Motor neuron (in vitro differentiated cells): ENCODE measurements around the gene IGFBP2. TPM values are rescaled to one million over a fixed set of nuclear protein-coding genes. Genes with fewer than 3 reads are reported as not detected.
A peak's percentile ranks its signal among the peaks of the same experiment; 100 is the strongest.
"Not testable (repeated sequence)": the region's sequence is repeated elsewhere in the genome, so short reads cannot be mapped to it uniquely, and the experiment has no call there.

ENCODE experiments used
- ATAC-seq, 8 experiments: fragments of 200-7000 bp; cut with Tn5 transposase; replicated peaks in 6 of 8; 2 replicates each; pipeline ENCODE4 v1.8.0; 2021; ENCODE audit warnings: mild to moderate bottlenecking in 8 of 8, moderate library complexity in 8 of 8
- H3K27ac ChIP-seq, 2 donors: fragments of 250-450 bp; sonication (Bioruptor Pico); 2 replicates each; pipeline ENCODE4 v1.9.0; 2021; ENCODE audit warnings: antibody characterized with exemption in 2 of 2, mild to moderate bottlenecking in 2 of 2, moderate library complexity in 1 of 2
- H3K4me1 ChIP-seq, 2 donors: fragments of 250-450 bp; sonication (Bioruptor Pico); replicated peaks in 1 of 2; 2 replicates each; pipeline ENCODE4 v1.6.1; 2021; ENCODE audit warnings: antibody characterized with exemption in 2 of 2, mild to moderate bottlenecking in 2 of 2, moderate library complexity in 1 of 2
- H3K4me3 ChIP-seq, 5 donors: fragments of 250-450 bp; sonication (Bioruptor Pico); 2 replicates each; pipeline ENCODE4 v1.9.0; 2021; ENCODE audit warnings: antibody characterized with exemption in 5 of 5, mild to moderate bottlenecking in 5 of 5, moderate library complexity in 4 of 5
- WGBS, 10 experiments: fragments of 450-650 bp; shearing (Covaris generic); methylation state at CpG; one replicate each; pipeline ENCODE4 v1.0.0; 2022; 5-methylcytosine and 5-hydroxymethylcytosine counted together
- in situ Hi-C, 9 experiments: fragments of 400-800 bp; cut with MboI; loops; one replicate each; pipeline ENCODE4 v1.15.0; 2021; ENCODE audit warnings: low sequenced_read_pairs in 9 of 9, low pct_unique_long_range_greater_than_20kb in 2 of 9; ENCODE audit not compliant: unreplicated experiment in 9 of 9
- total RNA-seq, 8 experiments: library from RNA; unstranded; fragments of 300-600 nt; gene quantifications; 2 replicates each; pipeline versions ENCODE4 v1.2.3 to v1.2.4, GENCODE V29; 2022

IGFBP2 gene, protein sequence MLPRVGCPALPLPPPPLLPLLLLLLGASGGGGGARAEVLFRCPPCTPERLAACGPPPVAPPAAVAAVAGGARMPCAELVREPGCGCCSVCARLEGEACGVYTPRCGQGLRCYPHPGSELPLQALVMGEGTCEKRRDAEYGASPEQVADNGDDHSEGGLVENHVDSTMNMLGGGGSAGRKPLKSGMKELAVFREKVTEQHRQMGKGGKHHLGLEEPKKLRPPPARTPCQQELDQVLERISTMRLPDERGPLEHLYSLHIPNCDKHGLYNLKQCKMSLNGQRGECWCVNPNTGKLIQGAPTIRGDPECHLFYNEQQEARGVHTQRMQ
- 100 to 1,000 TPM in 7 of 8 experiments, 1 to 10 TPM in 1; 1.2 to 825 (median 454) TPM for total RNA-seq

DNA sequence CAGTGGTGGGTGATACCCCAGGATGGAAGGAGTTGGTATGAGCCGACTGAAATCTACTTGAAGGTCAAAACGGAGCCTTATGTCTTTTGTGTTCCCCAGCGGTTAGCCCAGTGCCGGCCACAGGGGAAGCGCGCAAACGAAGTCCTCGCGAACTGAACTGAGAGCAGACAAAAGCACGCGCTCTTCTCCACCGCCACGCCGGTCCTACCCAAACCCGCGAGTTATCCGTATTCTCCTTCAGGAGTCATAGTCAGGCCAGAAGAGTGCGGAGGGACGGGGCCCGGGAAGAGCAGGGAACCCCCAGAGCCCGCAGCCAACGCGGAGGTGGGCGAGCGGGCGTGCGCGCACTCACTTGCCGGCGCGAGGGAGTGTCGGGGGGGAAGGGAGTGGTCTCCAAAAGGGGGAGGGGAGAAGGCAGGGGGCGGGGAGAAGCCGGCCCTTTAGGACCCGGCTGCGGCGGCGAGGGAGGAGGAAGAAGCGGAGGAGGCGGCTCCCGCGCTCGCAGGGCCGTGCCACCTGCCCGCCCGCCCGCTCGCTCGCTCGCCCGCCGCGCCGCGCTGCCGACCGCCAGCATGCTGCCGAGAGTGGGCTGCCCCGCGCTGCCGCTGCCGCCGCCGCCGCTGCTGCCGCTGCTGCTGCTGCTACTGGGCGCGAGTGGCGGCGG lies at the start of gene IGFBP2:
IGFBP2 (plus strand) TSS at position 469 of the 664 bp plus-strand sequence; CDS start at position 573, 104 bp downstream.
- in situ Hi-C loops: no loop called here
- peaks cover 10 to 19% of the 10 kb centered on the region in 2 donors for H3K4me1 ChIP-seq
- peak within 1 kb of the TSS in 1 of 2 donors; percentile 61 for H3K27ac ChIP-seq
- peak in 7 of 8 experiments; percentile 28 to 49 (median 33) for ATAC-seq
- 0 to 12% (median 1%) methylated on average over 1 to 24 of the region's 70 CpGs; no CpG with 5 or more reads in 4 of the 10 experiments for WGBS, 10 experiments
- H3K4me3 ChIP-seq: peak within 1 kb of the TSS; percentile 53 to 88 (median 73)

DNA sequence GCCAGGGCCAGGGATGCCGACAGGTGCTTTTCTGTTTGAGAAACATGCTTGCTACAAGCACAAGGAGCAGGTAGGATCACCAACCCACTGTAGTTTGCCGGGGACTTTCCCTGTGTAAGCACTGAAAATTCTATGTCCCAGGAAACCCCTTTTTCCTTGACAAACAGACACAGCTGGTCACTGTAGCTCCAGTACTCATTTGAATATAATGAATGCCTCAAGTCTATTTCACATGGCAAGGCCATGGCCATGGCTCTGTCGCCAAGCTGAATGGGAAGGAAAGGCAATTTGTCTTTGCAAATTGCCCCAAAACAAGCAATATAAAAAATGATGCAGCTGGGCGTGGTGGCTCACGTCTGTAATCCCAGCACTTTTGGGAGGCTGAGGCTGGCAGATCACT lies 49.6 kb upstream of the IGFBP2 start:
- peak in 5 of 8 experiments; percentile 64 to 76 (median 72) for ATAC-seq
- Histone ChIP-seq H3K4me3 (no peak overlapping the region), H3K4me1 (peaks cover 17 to 23% of the 10 kb centered on the region in 2 donors), H3K27ac (no peak overlapping the region)
- in situ Hi-C loops: no loop called here
- WGBS, 10 experiments: 47 to 67% (median 56%) methylated on average over 1 to 4 of the region's 5 CpGs; no CpG with 5 or more reads in 4 of the 10 experiments

GRCh38 chr2:216584112-216584511 lies 49.1 kb upstream of the IGFBP2 start:
- peak in 5 of 8 experiments; percentile 59 to 85 (median 80) for ATAC-seq
- in situ Hi-C loops: no loop called here
- Histone ChIP-seq H3K4me3 (no peak overlapping the region), H3K4me1 (peaks cover 22 to 28% of the 10 kb centered on the region in 2 donors), H3K27ac (no peak overlapping the region)
- 0 to 100% (median 73%) methylated on average over 1 to 6 of the region's 8 CpGs; no CpG with 5 or more reads in 2 of the 10 experiments for WGBS, 10 experiments

GRCh38 chr2:216585441-216585840 lies 47.8 kb upstream of the IGFBP2 start:
- ATAC-seq: no peak
- peaks cover 24 to 35% of the 10 kb centered on the region in 2 donors for H3K4me1 ChIP-seq
- in situ Hi-C loops: no loop called here
- H3K4me3 ChIP-seq: no peak overlapping the region
- H3K27ac ChIP-seq: no peak overlapping the region
- 67 to 100% (median 100%) methylated on average over 1 of the region's 1 CpG; no CpG with 5 or more reads in 1 of the 10 experiments for WGBS, 10 experiments

DNA sequence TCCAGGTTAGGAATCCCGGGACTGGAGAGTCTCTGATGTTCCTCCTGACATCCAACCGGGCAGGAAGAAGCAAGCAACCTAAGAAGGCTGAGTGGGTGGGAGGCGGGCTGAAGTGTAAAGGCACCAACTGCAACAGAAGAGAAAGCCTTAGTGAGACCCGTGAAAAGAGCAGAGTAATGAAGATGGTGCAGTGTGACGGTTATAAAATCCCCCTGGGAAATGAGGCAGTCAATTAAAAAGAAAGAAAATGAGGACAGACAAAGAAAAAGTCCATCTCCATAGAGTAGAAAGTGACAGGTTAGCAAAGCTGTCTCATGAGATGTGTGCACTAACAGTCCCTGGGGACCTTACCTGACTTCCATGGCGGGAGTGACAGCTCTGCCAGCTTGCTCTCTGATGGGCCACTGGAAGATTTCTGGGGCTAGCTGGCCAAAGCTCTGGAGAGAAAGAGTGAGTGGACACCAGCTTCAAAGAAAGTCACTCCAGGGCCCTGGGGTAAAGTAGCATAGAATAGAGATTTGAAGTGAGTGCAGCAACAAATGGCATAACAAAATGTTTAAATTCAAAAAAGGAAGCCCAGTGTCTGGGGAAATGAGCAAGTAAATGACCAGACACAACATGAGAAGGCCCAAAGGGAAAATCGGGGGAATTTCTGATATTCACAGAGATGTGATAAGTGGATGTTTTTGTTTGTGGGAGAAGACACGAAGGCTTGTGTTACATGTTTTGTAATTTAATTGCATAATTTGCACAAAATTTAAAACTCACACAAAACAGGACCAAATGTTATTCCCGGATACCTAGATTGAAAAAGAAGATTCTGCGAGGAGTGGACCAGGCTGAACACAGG lies 44.1 kb upstream of the IGFBP2 start:
- peak in 3 of 8 experiments; percentile 13 to 50 (median 35) for ATAC-seq
- in situ Hi-C loops: no loop called here
- no peak overlapping the region for H3K4me3 ChIP-seq
- 54 to 91% (median 74%) methylated on average over 4 to 9 of the region's 10 CpGs; no CpG with 5 or more reads in 3 of the 10 experiments for WGBS, 10 experiments
- no peak overlapping the region for H3K27ac ChIP-seq
- H3K4me1 ChIP-seq: peaks cover 12 to 20% of the 10 kb centered on the region in 2 donors

DNA sequence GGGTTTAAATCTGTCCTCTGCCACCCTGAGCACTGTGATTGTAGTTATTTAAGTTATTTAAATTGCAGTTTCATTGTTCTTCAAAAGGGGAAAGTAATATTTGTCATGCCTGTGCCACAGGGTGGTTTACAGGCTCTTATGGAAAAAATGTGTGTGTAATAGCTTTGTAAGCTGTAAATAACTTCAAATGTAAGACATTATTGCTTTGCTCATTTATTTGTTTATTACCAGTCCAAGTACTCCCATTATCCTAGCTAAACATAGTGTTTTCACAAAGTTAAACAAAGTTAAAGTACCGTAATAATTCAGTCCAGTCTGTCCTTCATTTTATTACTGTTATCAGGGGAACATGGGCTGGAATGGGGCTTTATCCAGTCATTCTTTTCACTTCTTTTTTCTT lies 43.4 kb upstream of the IGFBP2 start:
- WGBS, 10 experiments: 83 to 100% (median 100%) methylated on average over 1 of the region's 1 CpG; no CpG with 5 or more reads in 4 of the 10 experiments
- in situ Hi-C loops: no loop called here

DNA sequence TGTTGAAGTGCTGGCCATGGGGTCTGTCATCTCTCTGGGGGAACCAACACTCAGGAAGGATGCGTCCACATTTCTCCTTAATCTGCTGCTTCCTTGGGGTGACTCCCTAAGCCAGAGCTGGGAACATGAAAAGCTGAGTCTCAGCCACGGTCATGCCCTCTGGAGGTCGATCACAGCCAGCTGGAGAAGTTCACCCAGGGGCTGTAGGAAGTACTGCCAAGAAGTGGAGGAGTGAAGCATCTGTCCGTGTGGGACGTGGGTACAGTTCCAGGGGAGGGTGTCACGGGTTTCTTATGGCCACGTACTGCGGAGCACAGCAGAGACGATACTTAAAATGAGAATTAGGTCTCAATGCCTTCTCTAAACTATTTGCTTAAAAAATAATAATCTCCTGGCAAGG lies 42.4 kb upstream of the IGFBP2 start:
- in situ Hi-C loops: no loop called here
- WGBS, 10 experiments: 10 to 100% (median 53%) methylated on average over 1 to 4 of the region's 9 CpGs; no CpG with 5 or more reads in 2 of the 10 experiments
- H3K27ac ChIP-seq: no peak overlapping the region
- ATAC-seq: peak in 3 of 8 experiments; percentile 20 to 71 (median 25)
- no peak overlapping the region for H3K4me3 ChIP-seq
- H3K4me1 ChIP-seq: peaks cover 7 to 15% of the 10 kb centered on the region in 2 donors

More for the DNA sequence above, 43.4 kb upstream of the IGFBP2 start:
- H3K27ac ChIP-seq: no peak overlapping the region
- peaks cover 7 to 15% of the 10 kb centered on the region in 2 donors for H3K4me1 ChIP-seq
- peak in 1 of 8 experiments; percentile 33 for ATAC-seq
- H3K4me3 ChIP-seq: no peak overlapping the region

- Histone ChIP-seq H3K4me3 (no peak overlapping the region), H3K4me1 (peaks cover 7 to 15% of the 10 kb centered on the region in 2 donors), H3K27ac (no peak overlapping the region)
- in situ Hi-C loops: no loop called here
- 50 to 100% (median 88%) methylated on average over 1 to 6 of the region's 6 CpGs; no CpG with 5 or more reads in 3 of the 10 experiments for WGBS, 10 experiments
- no peak for ATAC-seq
These were observed 41.7 kb upstream of the IGFBP2 start for GRCh38 chr2:216591480-216591879.

DNA sequence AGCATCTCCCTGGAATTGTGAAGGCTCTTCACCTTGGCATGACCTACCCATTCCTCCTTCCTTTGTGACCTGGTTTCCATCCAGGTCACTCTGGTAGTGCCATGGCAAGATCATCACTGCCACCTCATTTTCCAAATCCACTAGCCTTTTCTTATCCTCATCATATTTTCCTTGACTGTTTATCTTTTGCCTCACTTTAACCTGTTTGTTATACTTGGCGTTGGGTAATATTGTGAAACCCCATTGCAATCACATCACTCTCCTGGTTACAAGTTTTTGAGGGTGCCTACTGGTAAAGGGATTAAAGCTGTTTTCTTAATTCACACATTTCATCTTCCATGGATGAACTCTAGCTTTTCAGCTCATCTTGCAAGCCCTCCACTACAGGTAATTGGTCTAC lies 39.1 kb upstream of the IGFBP2 start:
- peaks cover 10 to 12% of the 10 kb centered on the region in 2 donors for H3K4me1 ChIP-seq
- WGBS, 10 experiments: 67 to 100% (median 100%) methylated on average over 1 of the region's 1 CpG; no CpG with 5 or more reads in 2 of the 10 experiments
- no peak overlapping the region for H3K27ac ChIP-seq
- H3K4me3 ChIP-seq: no peak overlapping the region
- in situ Hi-C loops: no loop called here
- ATAC-seq: no peak

DNA sequence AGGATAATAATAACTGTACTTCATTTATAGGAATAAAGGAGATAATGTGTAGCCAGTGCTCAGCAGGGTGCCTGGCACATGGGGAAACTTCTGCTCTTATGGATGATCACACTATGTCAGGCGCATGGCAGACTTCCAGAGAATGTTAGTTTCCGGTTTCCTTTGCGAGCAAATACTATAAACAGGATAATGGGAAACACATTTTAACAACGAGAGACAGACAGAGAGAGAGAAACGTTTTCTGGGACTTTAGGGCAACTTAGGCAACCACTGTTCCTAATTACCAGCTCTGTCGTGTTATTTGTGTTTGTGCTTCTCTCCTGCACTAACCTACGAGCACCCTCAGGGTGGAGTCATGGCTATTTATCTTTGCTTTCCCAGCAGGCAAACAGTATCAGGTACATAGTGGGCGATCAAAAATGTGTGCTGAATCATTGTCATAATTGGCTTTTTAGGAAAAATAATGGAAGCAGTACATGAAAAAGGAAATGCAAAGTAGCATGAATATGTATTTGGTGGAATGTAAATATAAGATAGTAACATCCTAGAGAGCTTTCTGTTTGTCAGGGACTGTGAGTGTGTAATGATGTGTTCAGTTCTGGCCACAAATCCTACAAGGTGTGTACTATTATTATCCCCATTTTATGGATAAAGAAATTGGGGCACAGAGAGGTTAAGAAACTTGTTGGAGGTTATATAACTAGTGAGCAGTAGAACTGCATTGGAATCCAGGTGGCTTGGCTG lies 36.8 kb upstream of the IGFBP2 start:
- peak in 4 of 8 experiments; percentile 54 to 81 (median 78) for ATAC-seq
- WGBS, 10 experiments: 0 to 87% (median 61%) methylated on average over 1 to 8 of the region's 8 CpGs
- Histone ChIP-seq H3K4me1 (peaks cover 5 to 8% of the 10 kb centered on the region in 2 donors), H3K4me3 (no peak overlapping the region), H3K27ac (no peak overlapping the region)
- in situ Hi-C loops: no loop called here

DNA sequence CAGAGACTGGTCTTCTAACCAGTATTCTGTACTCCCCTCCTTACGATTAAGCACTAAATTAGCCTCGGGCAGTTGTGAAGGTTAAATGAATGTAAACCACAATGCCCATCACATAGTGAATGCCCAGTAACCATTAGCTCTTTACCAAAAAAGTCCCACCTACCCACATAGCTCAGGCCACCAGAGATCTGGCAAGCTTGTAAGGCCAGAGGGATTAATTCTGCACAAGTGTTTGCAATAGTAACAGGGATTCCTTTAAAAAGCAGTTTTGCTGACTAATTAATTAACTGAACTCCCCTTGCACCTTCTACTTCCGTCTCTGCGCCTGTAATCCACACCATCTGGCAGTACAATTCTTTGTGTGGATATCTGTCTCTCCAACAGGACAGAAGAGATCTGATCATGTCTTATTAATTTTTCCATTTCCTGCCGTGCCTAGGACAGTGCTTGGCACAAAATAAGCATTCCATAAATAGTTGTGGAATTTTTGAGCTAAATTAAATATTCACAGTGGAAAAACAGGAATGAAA lies 36.2 kb upstream of the IGFBP2 start:
- peaks cover 5 to 8% of the 10 kb centered on the region in 2 donors for H3K4me1 ChIP-seq
- peak in 2 of 8 experiments; percentile 27 to 71 for ATAC-seq
- H3K4me3 ChIP-seq: no peak overlapping the region
- in situ Hi-C loops: no loop called here
- H3K27ac ChIP-seq: no peak overlapping the region
- WGBS, 10 experiments: 0 to 78% (median 54%) methylated on average over 1 to 5 of the region's 5 CpGs

GRCh38 chr2:216597825-216598224 lies 35.4 kb upstream of the IGFBP2 start:
- H3K27ac ChIP-seq, H3K4me3 ChIP-seq, in situ Hi-C loops: not testable (repeated sequence)
- peaks cover 7 to 12% of the 10 kb centered on the region in 2 donors for H3K4me1 ChIP-seq
- WGBS, 10 experiments: 33 to 100% (median 91%) methylated on average over 1 to 7 of the region's 7 CpGs; no CpG with 5 or more reads in 5 of the 10 experiments
- peak in 5 of 8 experiments; percentile 28 to 80 (median 36) for ATAC-seq
